Muscle layer of colon (tissue), 2 donors: ENCODE data around the gene SYNGAP1.
"Not testable (repeated sequence)": the region's sequence is repeated elsewhere in the genome, so short reads cannot be mapped to it uniquely, and the experiment has no call there.

Experiments used
- H3K27ac ChIP-seq: one replicate; pipeline ENCODE4 v1.7.0; 2013; ENCODE audit warnings: low read depth, mild to moderate bottlenecking, low read length, moderate library complexity
- H3K27me3 ChIP-seq, 2 donors: one replicate each; pipeline ENCODE4 v1.7.0; 2013; ENCODE audit warnings: low read length in 2 of 2, mild to moderate bottlenecking in 2 of 2; ENCODE audit not compliant: insufficient read depth in 2 of 2, control insufficient read depth in 1 of 2
- H3K36me3 ChIP-seq: one replicate; pipeline ENCODE4 v1.7.0; 2013; ENCODE audit warnings: mild to moderate bottlenecking, low read length; ENCODE audit not compliant: insufficient read depth
- H3K4me1 ChIP-seq: one replicate; pipeline ENCODE4 v1.7.0; 2013; ENCODE audit warnings: mild to moderate bottlenecking, low read length; ENCODE audit not compliant: insufficient read depth
- H3K4me3 ChIP-seq, 2 donors: one replicate each; pipeline ENCODE4 v1.7.0; 2013; ENCODE audit warnings: low read length in 2 of 2, low read depth in 1 of 2, mild to moderate bottlenecking in 1 of 2, moderate library complexity in 1 of 2
- H3K9ac ChIP-seq: one replicate; pipeline ENCODE4 v1.7.0; 2013; ENCODE audit warnings: low read length
- H3K9me3 ChIP-seq: one replicate; pipeline ENCODE4 v1.7.0; 2013; ENCODE audit warnings: mild to moderate bottlenecking, low read length
- donor health status: abdominal sarcoma.
- donor health status: Adenocarcinoma of cecum.

The SYNGAP1 gene

DNA sequence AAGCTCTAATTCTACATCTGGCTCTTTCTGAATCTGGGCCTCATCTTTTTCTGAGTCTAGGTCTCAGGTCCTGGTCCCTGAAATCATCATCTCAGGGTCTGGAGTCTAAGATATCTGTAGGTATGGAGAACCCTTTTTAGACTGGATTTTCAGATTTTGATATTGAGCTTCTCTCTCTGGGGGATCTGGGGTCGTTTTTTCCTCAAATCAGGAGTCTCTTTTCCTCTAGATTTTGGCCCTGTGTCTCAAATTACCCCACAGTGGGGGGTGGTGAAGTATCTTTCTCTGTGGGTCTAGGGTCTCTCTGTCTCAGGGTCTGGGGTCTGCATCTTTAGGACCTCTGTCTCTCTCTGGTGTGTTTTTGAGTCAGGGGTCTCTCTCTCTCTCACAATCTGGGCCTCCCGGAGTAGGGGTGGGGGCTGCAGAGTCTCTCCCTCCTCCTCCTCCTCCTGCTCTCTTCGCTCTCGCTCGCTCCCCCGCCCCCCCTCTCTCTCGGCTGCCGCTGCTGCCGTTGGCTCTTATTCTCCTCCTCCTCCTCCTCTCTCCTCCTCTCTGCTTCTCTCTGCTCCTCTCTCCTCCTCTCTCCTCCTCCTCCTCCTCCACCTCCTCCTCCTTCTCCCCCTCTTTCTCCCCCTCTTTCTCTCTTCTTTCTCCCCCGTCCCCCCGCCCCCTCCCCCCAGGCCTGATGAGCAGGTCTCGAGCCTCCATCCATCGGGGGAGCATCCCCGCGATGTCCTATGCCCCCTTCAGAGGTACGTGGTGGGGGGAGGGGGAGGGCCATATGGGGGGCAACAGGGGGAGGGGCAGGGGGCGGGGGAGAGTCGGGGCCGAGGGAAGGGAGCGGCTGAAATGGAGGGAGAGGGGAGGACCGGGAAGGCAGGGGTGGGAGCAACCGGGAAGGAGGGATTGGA, at the start of gene SYNGAP1:
Gene SYNGAP1 (plus strand): TSS at position 486 of the 911 bp plus-strand sequence. CDS start 200 bp downstream, at position 686.
- H3K9ac ChIP-seq, result peak within 1 kb of the TSS; percentile 72

GRCh38 chr6:33371901-33372300, 48.0 kb upstream of the SYNGAP1 start:
- not testable (repeated sequence) for H3K9me3 ChIP-seq, H3K9ac ChIP-seq, H3K27me3 ChIP-seq, H3K36me3 ChIP-seq, H3K27ac ChIP-seq, H3K4me3 ChIP-seq
- peaks cover 17% of the 10 kb centered on the region for H3K4me1 ChIP-seq

More for the DNA sequence above, at the start of gene SYNGAP1:
- peak within 1 kb of the TSS in 1 of 2 donors; percentile 42 for H3K4me3 ChIP-seq
- peaks cover 17% of the 10 kb centered on the region for H3K36me3 ChIP-seq
- no peaks in the 10 kb centered on the region for H3K9me3 ChIP-seq
- H3K27ac ChIP-seq, result peak within 1 kb of the TSS; percentile 100
- H3K27me3 ChIP-seq, result no peaks in the 10 kb centered on the region
- H3K4me1 ChIP-seq, result peaks cover 57% of the 10 kb centered on the region

- Histone ChIP-seq H3K9me3 (no peaks in the 10 kb centered on the region), H3K27me3 (no peaks in the 10 kb centered on the region), H3K36me3 (no peaks in the 10 kb centered on the region), H3K4me1 (peaks cover 17% of the 10 kb centered on the region), H3K27ac (no peak overlapping the region), H3K9ac (no peak overlapping the region), H3K4me3 (no peak overlapping the region)
Observed at GRCh38 chr6:33372526-33373123, 47.2 kb upstream of the SYNGAP1 start.

DNA sequence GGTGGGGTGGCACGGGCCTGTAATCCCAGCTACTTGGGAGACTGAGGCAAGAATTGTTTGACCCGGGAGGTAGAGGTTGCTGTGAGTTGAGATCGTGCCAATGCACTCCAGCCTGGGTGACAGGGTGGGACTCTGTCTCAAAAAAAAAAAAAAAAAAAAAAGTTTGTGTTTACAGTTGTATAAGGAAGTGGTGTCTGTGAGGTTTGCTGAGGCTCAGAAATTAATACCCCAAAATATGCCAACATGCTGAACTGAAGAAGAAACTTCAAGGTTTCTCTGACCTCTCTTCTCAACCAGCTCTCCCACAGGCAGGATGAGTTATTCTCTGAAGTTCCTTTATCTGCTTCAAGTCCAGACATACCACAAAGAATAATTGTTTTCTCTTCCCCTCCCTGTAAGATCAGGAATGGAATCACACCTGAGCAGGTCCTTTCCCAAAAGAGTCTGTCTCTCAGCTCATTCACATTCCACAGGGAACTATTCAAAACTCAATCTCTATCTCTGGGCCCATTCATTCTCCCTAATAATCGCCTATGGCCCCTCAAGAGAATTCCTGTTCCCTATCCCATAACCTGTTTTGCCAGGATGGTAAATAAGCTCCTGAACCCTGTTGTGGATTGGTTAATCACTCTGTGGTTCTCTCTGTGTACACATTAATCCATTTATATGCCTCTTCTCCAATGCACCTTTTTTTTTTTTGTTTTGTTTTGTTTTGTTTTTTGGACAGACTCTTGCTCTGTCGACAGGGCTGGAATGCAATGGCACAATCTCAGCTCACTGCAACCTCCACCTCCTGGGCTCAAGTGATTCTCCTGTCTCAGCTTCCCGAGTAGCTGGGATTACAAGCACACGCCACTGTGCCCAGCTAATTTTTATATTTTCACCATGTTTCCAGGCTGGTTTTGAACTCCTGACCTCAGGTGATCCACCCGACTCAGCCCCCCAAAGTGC, 45.6 kb upstream of the SYNGAP1 start:
- Histone ChIP-seq H3K36me3 (no peaks in the 10 kb centered on the region), H3K27me3 (no peaks in the 10 kb centered on the region), H3K27ac (no peak overlapping the region), H3K9me3 (no peaks in the 10 kb centered on the region), H3K4me3 (no peak overlapping the region), H3K4me1 (peaks cover 17% of the 10 kb centered on the region), H3K9ac (no peak overlapping the region)

DNA sequence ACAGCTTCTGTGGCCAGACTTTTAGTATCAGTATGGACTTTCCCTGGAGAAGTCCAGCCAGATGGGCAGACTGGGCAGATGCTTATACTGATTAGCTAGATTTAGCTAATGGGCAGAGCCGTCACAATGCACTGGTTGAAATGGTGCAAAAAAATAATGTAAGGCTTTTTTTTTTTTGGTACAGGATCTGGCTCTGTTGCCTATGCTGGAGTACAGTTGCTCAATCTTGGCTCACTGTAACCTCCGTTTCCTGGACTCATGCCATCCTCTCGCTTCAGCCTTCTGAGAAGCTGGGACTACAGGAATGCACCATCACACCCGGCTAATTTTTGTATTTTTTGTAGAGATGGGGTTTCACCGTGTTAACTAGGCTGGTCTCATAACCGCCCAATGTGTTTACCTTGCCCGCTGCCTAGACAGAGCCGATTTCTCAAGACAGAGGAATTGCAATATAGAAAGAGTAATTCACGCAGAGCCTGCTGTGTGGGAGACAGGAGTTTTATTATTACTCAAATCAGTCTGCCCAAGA, 44.7 kb upstream of the SYNGAP1 start:
- H3K27ac ChIP-seq, result no peak overlapping the region
- H3K4me1 ChIP-seq, result peaks cover 17% of the 10 kb centered on the region
- no peaks in the 10 kb centered on the region for H3K36me3 ChIP-seq
- H3K9ac ChIP-seq, result no peak overlapping the region
- H3K27me3 ChIP-seq, result no peaks in the 10 kb centered on the region
- no peaks in the 10 kb centered on the region for H3K9me3 ChIP-seq
- H3K4me3 ChIP-seq, result peak overlapping the region in 1 of 2 donors; percentile 44

DNA sequence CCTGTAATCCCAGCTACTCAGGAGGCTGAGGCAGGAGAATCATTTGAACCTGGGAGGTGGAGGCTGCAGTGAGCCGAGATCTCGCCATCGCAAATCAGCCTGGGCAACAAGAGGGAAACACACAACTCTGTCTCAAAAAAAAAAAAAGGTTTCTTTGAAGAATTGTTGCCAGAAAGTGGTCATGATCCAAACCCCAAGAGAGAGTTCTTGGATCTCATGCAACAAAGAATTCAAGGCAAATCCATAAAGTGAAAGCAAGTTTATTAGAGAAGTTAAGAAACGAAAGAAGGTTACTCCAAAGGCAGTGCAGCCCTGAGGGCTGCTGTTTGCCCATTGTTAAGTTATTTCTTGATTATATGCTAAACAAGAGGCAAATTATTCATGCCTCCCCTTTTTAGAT, 42.7 kb upstream of the SYNGAP1 start:
- Histone ChIP-seq H3K27ac (no peak overlapping the region), H3K9me3 (no peaks in the 10 kb centered on the region), H3K4me1 (peaks cover 18% of the 10 kb centered on the region)

GRCh38 chr6:33379184-33379583, 40.7 kb upstream of the SYNGAP1 start:
- H3K4me3 ChIP-seq, H3K27me3 ChIP-seq: not testable (repeated sequence)
- H3K4me1 ChIP-seq, result peaks cover 22% of the 10 kb centered on the region

More for the DNA sequence above, 42.7 kb upstream of the SYNGAP1 start:
- Histone ChIP-seq H3K4me3 (no peak overlapping the region), H3K36me3 (no peaks in the 10 kb centered on the region), H3K27me3 (no peaks in the 10 kb centered on the region), H3K9ac (no peak overlapping the region)

GRCh38 chr6:33380272-33380981, 39.4 kb upstream of the SYNGAP1 start:
- peaks cover 10% of the 10 kb centered on the region for H3K4me1 ChIP-seq
- H3K27me3 ChIP-seq, result no peaks in the 10 kb centered on the region
- no peak overlapping the region for H3K27ac ChIP-seq
- no peaks in the 10 kb centered on the region for H3K9me3 ChIP-seq
- H3K36me3 ChIP-seq, result no peaks in the 10 kb centered on the region
- no peak overlapping the region for H3K4me3 ChIP-seq
- no peak overlapping the region for H3K9ac ChIP-seq

More at GRCh38 chr6:33379184-33379583, 40.7 kb upstream of the SYNGAP1 start:
- not testable (repeated sequence) for H3K9me3 ChIP-seq, H3K27ac ChIP-seq, H3K9ac ChIP-seq, H3K36me3 ChIP-seq

GRCh38 chr6:33383427-33384185, 36.3 kb upstream of the SYNGAP1 start:
- Histone ChIP-seq H3K4me1 (peaks cover 6% of the 10 kb centered on the region), H3K27me3 (no peaks in the 10 kb centered on the region), H3K27ac (no peak overlapping the region), H3K4me3 (no peak overlapping the region), H3K9me3 (no peaks in the 10 kb centered on the region), H3K9ac (no peak overlapping the region), H3K36me3 (no peaks in the 10 kb centered on the region)

GRCh38 chr6:33384581-33385020, 35.3 kb upstream of the SYNGAP1 start:
- no peak overlapping the region for H3K4me3 ChIP-seq
- H3K27me3 ChIP-seq, result no peaks in the 10 kb centered on the region
- H3K9me3 ChIP-seq, result no peaks in the 10 kb centered on the region
- no peak overlapping the region for H3K27ac ChIP-seq
- no peak overlapping the region for H3K9ac ChIP-seq
- peaks cover 6% of the 10 kb centered on the region for H3K4me1 ChIP-seq
- no peaks in the 10 kb centered on the region for H3K36me3 ChIP-seq
